Measurements from ENCODE around the gene LIPE. TPM values are rescaled to one million over a fixed set of nuclear protein-coding genes. Genes with fewer than 3 reads are reported as not detected.
A peak's percentile ranks its signal among the peaks of the same experiment; 100 is the strongest.

LIPE gene
- total RNA-seq, 1 experiment from 2014 or later = 10.2 TPM

DNA sequence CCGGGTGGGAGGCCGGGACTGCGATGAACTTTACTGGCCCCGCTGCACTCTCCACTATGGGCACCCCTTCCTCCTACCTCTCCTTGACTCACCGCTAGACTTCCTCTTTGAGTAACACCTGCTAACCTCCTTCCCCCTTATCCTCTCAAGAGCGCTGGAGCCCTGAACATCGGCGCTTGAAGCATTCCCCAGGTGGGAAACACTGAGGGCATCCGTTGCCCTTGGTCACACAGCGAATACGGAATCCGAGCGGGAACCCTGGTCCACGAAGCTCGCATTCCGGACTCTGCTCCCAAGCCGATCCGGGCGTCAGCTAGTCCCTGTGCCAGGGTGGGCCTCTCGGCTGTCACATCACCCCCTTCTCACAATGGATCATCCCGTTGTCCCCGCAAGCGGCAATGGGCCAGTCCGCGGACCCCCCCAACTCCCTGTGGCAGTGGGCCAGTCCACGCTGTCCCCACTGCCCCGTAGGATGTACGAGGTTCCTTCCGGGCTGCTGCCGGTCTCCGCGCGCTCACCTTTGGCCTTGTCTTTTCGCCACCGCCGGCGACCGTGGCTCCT is 4.2 kb downstream of the LIPE start:
- Mint-ChIP-seq H3K9me3 (peaks cover 6% of the 10 kb centered on the region), H3K27ac (no peak overlapping the region), H3K36me3 (peaks cover 2% of the 10 kb centered on the region), H3K4me1 (peaks cover 31% of the 10 kb centered on the region), H3K27me3 (ENCODE audit: low read depth) (peaks cover 98% of the 10 kb centered on the region), H3K4me3 (peak overlapping the region; percentile 82)
- ChIA-PET CTCF (interaction anchor here (0.8 to 5.2 kb wide), 17 partner anchors 11 to 309 kb away, joined by 3 to 81 read pairs (median 5); partner anchors contain the start of genes CXCL17 and POU2F2), POLR2A (interaction anchor here (0.6 to 2.2 kb wide), 8 partner anchors 10 to 552 kb away, joined by 3 to 13 read pairs (median 4); no protein-coding TSS in a partner anchor)
- 0 out of 2 replicates have a peak, but pooled peaks have one; percentile 60 for TF ChIP-seq KAT7 (CRISPR knock-in tag; IDR thresholded peaks at IDR 0.05; ENCODE audit: borderline replicate concordance)
- 0 out of 2 replicates have a peak, but pooled peaks have one; percentile 41 for TF ChIP-seq JUN (CRISPR knock-in tag; IDR thresholded peaks at IDR 0.05)
- TF ChIP-seq RORB (CRISPR knock-in tag; IDR thresholded peaks at IDR 0.05) = no peak
- TF ChIP-seq, protein P1, sequence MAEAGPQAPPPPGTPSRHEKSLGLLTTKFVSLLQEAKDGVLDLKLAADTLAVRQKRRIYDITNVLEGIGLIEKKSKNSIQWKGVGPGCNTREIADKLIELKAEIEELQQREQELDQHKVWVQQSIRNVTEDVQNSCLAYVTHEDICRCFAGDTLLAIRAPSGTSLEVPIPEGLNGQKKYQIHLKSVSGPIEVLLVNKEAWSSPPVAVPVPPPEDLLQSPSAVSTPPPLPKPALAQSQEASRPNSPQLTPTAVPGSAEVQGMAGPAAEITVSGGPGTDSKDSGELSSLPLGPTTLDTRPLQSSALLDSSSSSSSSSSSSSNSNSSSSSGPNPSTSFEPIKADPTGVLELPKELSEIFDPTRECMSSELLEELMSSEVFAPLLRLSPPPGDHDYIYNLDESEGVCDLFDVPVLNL (CRISPR knock-in tag; IDR thresholded peaks at IDR 0.05; ENCODE audit: borderline replicate concordance, low read depth) = no peak
- DNase-seq (ENCODE audit: low spot score) (peak; percentile 66), ATAC-seq (peak; percentile 5)

DNA sequence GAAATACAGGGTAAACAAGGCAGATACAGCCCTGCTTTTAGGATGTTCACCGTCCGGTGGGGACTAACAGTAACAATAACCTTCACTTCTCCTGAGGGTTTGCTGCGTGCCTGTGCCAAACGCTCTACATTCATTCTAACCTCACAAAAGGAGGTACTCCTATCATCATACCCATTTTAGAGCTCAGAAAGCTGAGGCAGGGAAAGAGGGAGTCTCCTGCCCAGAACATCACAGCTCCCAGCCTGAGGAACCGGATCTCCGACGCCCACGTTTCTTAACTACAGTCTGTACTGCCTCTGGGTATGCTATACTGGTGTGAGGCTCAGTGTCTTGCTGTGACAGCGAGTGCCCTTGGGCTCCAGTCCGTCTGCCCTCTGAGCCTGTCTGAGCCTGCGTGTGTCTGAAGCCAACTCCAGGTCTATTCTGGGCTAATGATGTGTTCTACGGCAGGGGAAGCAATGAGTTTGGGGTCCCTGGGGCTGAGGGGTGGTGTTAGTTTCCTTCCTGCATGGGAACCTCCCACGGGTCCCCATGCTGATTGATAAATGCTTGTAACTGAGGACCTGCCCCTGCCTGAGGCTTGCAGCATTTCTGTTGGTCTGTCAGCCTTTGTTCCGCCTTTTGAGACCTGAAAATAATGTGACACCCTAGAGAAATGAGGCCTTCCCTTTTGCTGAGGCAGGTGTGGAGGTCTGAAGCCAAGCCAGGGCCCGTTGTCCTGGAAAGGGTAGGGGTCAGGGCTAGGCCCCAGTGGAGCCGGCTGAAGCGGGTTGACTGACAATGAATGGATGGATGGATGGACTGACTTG is 4.9 kb downstream of the LIPE start:
- peaks cover 2% of the 10 kb centered on the region for H3K36me3 Mint-ChIP-seq
- peak overlapping the region; percentile 82 for H3K4me3 Mint-ChIP-seq
- ATAC-seq (no peak), DNase-seq (ENCODE audit: low spot score) (no peak)
- H3K27ac Mint-ChIP-seq = no peak overlapping the region
- H3K9me3 Mint-ChIP-seq = peaks cover 6% of the 10 kb centered on the region
- peaks cover 95% of the 10 kb centered on the region for H3K27me3 Mint-ChIP-seq (ENCODE audit: low read depth)
- peaks cover 31% of the 10 kb centered on the region for H3K4me1 Mint-ChIP-seq
- ChIA-PET CTCF (interaction anchor here (1.1 to 5.2 kb wide), 8 partner anchors 10 to 99 kb away, joined by 4 to 81 read pairs (median 20); partner anchors contain the start of gene CXCL17), POLR2A (no interaction called here)
- TF ChIP-seq ZNF671 (CRISPR knock-in tag; IDR thresholded peaks at IDR 0.05) (no peak), TEAD1 (CRISPR knock-in tag; IDR thresholded peaks at IDR 0.05) (no peak), NR2C2 (CRISPR knock-in tag; IDR thresholded peaks at IDR 0.05) (no peak), ELF4 (CRISPR knock-in tag; IDR thresholded peaks at IDR 0.05; ENCODE audit: low read depth) (no peak), FOXP1 (CRISPR knock-in tag; IDR thresholded peaks at IDR 0.05; ENCODE audit: borderline replicate concordance) (no peak), ZNF219 (CRISPR knock-in tag; IDR thresholded peaks at IDR 0.05; ENCODE audit: borderline replicate concordance) (no peak), SP1 (CRISPR knock-in tag; conservative IDR thresholded peaks at IDR 0.05) (no peak), EMX1 (CRISPR knock-in tag; IDR thresholded peaks at IDR 0.05) (no peak), JAZF1 (CRISPR knock-in tag; IDR thresholded peaks at IDR 0.05) (no peak), NR1H2 (CRISPR knock-in tag; IDR thresholded peaks at IDR 0.05) (no peak)
- TF ChIP-seq, protein P2, sequence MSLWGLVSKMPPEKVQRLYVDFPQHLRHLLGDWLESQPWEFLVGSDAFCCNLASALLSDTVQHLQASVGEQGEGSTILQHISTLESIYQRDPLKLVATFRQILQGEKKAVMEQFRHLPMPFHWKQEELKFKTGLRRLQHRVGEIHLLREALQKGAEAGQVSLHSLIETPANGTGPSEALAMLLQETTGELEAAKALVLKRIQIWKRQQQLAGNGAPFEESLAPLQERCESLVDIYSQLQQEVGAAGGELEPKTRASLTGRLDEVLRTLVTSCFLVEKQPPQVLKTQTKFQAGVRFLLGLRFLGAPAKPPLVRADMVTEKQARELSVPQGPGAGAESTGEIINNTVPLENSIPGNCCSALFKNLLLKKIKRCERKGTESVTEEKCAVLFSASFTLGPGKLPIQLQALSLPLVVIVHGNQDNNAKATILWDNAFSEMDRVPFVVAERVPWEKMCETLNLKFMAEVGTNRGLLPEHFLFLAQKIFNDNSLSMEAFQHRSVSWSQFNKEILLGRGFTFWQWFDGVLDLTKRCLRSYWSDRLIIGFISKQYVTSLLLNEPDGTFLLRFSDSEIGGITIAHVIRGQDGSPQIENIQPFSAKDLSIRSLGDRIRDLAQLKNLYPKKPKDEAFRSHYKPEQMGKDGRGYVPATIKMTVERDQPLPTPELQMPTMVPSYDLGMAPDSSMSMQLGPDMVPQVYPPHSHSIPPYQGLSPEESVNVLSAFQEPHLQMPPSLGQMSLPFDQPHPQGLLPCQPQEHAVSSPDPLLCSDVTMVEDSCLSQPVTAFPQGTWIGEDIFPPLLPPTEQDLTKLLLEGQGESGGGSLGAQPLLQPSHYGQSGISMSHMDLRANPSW (CRISPR knock-in tag; conservative IDR thresholded peaks at IDR 0.05; ENCODE audit: low read depth) = no peak
- TF ChIP-seq, protein P3, sequence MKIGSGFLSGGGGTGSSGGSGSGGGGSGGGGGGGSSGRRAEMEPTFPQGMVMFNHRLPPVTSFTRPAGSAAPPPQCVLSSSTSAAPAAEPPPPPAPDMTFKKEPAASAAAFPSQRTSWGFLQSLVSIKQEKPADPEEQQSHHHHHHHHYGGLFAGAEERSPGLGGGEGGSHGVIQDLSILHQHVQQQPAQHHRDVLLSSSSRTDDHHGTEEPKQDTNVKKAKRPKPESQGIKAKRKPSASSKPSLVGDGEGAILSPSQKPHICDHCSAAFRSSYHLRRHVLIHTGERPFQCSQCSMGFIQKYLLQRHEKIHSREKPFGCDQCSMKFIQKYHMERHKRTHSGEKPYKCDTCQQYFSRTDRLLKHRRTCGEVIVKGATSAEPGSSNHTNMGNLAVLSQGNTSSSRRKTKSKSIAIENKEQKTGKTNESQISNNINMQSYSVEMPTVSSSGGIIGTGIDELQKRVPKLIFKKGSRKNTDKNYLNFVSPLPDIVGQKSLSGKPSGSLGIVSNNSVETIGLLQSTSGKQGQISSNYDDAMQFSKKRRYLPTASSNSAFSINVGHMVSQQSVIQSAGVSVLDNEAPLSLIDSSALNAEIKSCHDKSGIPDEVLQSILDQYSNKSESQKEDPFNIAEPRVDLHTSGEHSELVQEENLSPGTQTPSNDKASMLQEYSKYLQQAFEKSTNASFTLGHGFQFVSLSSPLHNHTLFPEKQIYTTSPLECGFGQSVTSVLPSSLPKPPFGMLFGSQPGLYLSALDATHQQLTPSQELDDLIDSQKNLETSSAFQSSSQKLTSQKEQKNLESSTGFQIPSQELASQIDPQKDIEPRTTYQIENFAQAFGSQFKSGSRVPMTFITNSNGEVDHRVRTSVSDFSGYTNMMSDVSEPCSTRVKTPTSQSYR (CRISPR knock-in tag; IDR thresholded peaks at IDR 0.05) = no peak
- TF ChIP-seq, protein P4, sequence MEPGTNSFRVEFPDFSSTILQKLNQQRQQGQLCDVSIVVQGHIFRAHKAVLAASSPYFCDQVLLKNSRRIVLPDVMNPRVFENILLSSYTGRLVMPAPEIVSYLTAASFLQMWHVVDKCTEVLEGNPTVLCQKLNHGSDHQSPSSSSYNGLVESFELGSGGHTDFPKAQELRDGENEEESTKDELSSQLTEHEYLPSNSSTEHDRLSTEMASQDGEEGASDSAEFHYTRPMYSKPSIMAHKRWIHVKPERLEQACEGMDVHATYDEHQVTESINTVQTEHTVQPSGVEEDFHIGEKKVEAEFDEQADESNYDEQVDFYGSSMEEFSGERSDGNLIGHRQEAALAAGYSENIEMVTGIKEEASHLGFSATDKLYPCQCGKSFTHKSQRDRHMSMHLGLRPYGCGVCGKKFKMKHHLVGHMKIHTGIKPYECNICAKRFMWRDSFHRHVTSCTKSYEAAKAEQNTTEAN (CRISPR knock-in tag; IDR thresholded peaks at IDR 0.05) = no peak
